Measurements from ENCODE around the gene EHBP1.
"Not testable (repeated sequence)": the region's sequence is repeated elsewhere in the genome, so short reads cannot be mapped to it uniquely, and the experiment has no call there.

Gene EHBP1

GRCh38 chr2:62705859-62706720 lies 577 bp downstream of the EHBP1 start:
- DNase-seq, result peak; percentile 56

GRCh38 chr2:62706721-62707521 lies 1.4 kb downstream of the EHBP1 start:
- no peak for DNase-seq

GRCh38 chr2:62708751-62709150 lies 3.2 kb downstream of the EHBP1 start:
- DNase-seq, result no peak

- no peak for DNase-seq
Measured at GRCh38 chr2:62711832-62712494, 6.5 kb downstream of the EHBP1 start.

DNA sequence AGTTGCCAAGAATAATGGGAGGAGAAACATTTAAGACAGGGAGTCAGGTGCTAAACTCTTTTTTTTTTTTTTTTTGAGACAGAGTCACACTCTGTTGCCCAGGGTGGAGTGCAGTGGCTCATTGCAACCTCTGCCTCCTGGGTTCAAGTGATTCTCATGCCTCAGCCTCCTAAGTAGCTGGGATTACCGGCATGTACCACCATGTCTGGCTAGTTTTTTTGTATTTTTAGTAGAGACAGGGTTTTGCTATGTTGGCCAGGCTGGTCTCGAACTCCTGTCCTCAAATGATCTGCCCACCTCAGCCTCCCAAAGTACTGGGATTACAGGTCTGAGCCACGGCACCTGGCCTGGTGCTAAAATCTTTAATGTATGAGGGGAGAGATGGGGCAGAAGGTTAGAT lies 7.7 kb downstream of the EHBP1 start:
- not testable (repeated sequence) for DNase-seq

GRCh38 chr2:62713837-62714236 lies 8.3 kb downstream of the EHBP1 start:
- no peak for DNase-seq

DNA sequence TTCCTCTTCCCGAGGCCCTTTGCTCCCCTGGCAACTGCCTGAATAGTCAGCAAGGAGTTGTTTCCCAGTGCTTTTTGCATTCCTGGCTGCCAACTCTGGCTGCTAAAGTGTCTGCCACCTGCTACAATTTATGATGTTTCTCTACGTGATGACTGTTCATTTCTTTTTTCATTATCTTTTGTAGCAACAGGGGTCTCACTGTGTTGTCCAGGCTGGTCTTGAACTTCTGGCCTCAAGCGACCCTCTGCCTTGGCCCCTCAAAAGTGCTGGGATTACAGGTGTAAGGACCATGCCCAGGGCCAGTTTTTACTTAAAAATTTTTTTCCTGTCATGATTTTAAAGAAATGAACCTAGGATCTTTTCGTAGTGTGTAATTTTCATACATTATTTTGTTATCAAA lies 11.3 kb downstream of the EHBP1 start:
- DNase-seq, result no peak

DNA sequence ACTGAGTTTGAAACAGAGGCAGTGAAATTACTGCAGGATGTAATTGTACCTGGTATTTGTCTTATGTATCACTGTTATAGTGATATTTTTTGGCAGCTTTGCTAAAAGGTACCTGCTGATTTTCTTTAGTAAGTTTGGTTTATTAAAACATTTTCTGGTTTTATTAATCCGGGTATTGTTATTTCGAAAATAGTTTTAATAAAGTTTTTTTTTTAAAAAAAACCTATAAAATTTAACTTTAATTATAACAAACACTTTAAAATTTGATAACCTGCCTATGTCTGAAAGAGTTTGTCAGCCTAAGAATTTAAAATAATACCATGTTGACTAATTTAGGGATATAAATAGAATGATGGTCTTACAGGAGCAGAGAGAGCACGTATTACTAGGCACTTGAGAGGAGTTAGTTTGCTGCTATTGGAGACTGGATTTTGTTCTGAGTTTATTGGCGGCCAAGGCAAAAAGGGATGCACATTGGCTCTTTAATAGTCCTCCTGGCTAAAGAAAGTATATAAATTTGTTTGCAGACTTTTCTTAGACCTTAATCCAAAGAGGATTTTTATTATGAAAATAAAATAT lies 12.1 kb downstream of the EHBP1 start:
- DNase-seq, result no peak

- no peak for DNase-seq
Measured at GRCh38 chr2:62718225-62718822, 12.8 kb downstream of the EHBP1 start.

- no peak for DNase-seq
Measured at GRCh38 chr2:62719757-62720156, 14.2 kb downstream of the EHBP1 start.

DNA sequence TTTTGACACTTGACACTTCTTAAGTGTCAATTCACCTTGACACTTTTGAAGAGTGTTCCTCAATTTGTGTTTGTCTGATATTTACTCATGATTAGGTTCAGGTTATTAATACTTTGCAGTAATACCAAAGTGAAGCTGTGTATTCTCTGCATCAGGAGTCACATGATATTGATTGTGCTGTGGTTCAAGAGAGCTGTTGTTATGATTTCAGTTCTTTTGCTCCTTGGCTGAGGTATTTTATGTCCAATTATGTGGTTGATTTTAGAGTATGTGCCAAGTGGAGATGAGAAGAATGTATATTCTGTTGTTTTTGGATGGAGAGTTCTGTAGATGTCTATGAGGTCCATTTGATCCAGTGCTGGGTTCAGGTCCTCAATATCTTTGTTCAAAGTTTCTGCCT lies 17.2 kb downstream of the EHBP1 start:
- DNase-seq, result no peak

DNA sequence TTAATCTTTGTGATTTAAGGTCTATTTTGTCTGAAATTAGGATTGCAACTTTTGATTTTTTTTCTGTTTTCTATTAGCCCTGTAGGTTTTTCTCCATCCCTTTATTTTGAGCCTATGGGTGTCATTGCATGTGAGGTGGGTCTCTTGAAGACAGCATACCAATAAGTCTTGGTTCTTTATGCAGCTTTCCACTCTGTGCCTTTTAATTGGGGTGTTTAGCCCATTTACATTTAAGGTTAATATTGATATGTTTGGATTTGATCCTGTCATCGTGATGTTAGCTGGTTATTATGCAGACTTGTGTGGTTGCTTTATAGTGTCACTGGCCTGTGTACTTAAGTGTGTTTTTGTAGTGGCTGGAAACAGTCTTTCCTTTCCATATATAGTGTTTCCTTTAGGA lies 17.7 kb downstream of the EHBP1 start:
- DNase-seq, result no peak

DNA sequence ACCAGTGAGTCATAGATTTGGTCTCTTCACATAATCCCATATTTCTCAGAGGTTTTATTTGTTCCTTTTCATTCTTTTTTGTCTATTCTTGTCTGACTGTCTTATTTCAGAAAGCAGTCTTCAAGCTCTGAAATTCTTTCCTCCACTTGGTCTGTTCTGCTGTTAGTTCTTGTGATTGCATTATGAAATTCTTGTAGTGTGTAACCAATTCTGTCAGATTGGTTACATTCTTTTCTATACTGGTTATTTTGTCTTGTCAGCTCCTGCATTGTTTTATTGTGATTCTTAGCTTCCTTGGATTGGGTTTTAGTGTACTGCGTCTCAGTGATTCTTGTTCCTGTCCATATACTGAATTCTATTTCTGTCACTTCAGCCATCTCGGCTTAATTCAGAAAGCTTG lies 18.6 kb downstream of the EHBP1 start:
- no peak for DNase-seq

- DNase-seq, result peak; percentile 51
Measured at GRCh38 chr2:62724886-62725711, 19.6 kb downstream of the EHBP1 start.

DNA sequence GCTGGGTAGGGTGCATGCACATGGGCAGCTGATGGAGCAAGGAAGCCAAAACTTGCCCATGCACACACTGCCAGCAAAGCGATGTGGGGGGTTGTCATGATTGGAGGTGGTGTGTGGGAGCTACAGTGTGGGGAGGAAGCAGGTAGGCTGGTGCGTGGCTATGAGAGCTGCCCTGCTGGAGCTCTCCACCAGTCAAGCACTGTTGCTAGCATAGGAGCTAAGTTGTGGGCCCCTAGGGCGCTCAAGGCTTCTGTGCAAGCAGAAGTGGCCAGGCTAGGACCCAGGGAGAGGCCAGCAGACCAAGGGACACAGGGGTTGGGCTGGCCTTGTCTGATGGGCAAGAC lies 20.2 kb downstream of the EHBP1 start:
- no peak for DNase-seq

GRCh38 chr2:62727259-62727867 lies 21.9 kb downstream of the EHBP1 start:
- no peak for DNase-seq

DNA sequence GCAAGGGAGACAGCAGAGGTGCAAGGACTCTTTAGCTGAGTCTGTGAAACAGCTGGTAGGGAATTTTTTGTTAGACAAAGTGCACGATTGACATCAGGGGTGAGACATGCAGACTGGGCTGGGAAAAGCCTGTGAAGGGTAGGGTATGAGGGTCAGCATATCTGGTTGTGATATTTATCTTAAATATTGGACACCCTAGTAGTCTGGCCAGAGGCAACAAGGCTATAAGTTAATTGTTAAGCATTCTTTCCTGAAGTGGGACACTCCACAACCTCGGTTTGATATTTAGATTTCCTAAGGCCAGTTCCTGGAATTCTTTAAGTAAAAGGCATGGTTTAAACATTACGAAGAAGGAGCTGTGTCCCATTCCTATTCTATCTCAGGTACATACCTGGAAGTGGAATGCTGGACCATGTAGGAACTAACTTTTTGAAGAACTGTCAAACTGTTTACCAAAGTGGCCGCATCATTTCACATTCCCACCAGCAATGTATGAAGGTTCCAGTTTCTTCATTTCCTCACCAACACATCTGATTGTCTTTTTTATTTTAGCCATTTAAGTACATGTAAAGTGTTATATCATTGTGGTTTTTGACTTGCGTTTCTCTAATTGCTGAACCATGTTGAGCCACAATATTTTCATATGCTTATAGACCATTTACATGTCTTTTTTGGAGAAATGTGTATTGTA lies 22.5 kb downstream of the EHBP1 start:
- no peak for DNase-seq

GRCh38 chr2:62731275-62731674 lies 25.8 kb downstream of the EHBP1 start:
- DNase-seq, result no peak

- DNase-seq, result no peak
Measured at GRCh38 chr2:62732262-62732777, 26.8 kb downstream of the EHBP1 start.

DNA sequence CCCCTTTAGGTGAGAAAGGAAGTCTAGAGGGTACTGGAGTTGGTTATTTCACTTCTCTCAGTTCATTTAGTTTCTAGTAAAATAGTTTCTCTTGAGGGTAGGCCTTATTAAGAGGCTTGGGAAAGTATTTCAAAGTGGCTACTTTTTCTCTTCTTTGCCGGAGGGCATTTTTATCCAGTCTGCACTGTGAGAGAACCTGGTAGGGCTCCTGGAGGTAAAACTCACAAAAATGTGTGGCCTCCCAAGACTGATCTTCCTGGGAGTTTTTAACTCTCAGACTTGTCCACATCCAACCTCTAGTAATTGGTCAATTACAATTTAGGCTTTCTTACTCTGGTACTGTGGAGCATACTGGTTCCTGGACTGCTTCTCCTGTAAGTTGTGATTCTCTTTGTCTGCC lies 28.0 kb downstream of the EHBP1 start:
- no peak for DNase-seq

Data from activated CD4-positive, alpha-beta T cell treated with anti-CD3 and anti-CD28 coated beads for 48 hours (primary cell).